Fibroblast of lung (primary cell): Measurements from ENCODE around the gene PAPLN. TPM values are rescaled to one million over a fixed set of nuclear protein-coding genes. Genes with fewer than 3 reads are reported as not detected.

Experiments
- DNase-seq, 2 donors: peaks; one replicate each; pipeline versions ENCODE4 v3.0.0 to v3.0.0-alpha.2; 2010; ENCODE audit warnings: low read depth in 2 of 2
- H2AFZ ChIP-seq: 2 replicates; pipeline ENCODE4 v1.5.1; 2012; ENCODE audit warnings: low read length, control low read depth, inconsistent platforms
- H3K27ac ChIP-seq: 2 replicates; pipeline ENCODE4 v1.5.1; 2011; ENCODE audit warnings: low read length, control low read depth; ENCODE audit not compliant: insufficient read depth
- H3K27me3 ChIP-seq: 2 replicates; pipeline ENCODE4 v1.5.1; 2011; ENCODE audit warnings: mild to moderate bottlenecking, low read length; ENCODE audit not compliant: control insufficient read depth, insufficient read depth
- H3K36me3 ChIP-seq: 2 replicates; pipeline ENCODE4 v1.5.1; 2011; ENCODE audit warnings: low read length; ENCODE audit not compliant: control insufficient read depth, insufficient read depth
- H3K4me1 ChIP-seq: 2 replicates; pipeline ENCODE4 v1.5.1; 2011; ENCODE audit warnings: low read length; ENCODE audit not compliant: control insufficient read depth, insufficient read depth; ENCODE audit errors: extremely low read depth
- H3K4me2 ChIP-seq: 2 replicates; pipeline ENCODE4 v1.5.1; 2011; ENCODE audit warnings: low read length, control low read depth; ENCODE audit not compliant: insufficient read depth; ENCODE audit errors: extremely low read depth
- H3K4me3 ChIP-seq, 4 experiments: fragments of 200-600 bp in 1 of 4; sonication (generic) in 1 of 4; replicated peaks in 1 of 4; 2 replicates each; pipeline ENCODE4 v1.5.1; 2011 to 2016; ENCODE audit warnings: low read length in 4 of 4, low read depth in 3 of 4, mild to moderate bottlenecking in 3 of 4, control low read depth in 2 of 4, inconsistent platforms in 1 of 4, mixed read lengths in 1 of 4; ENCODE audit not compliant: insufficient read depth in 1 of 4; ENCODE audit errors: control extremely low read depth in 1 of 4
- H3K79me2 ChIP-seq: 2 replicates; pipeline ENCODE4 v1.5.1; 2012; ENCODE audit warnings: mild to moderate bottlenecking, low read length, inconsistent platforms; ENCODE audit not compliant: control insufficient read depth, insufficient read depth
- H3K9ac ChIP-seq: 2 replicates; pipeline ENCODE4 v1.5.1; 2011; ENCODE audit warnings: mild to moderate bottlenecking, low read length, control low read depth; ENCODE audit not compliant: insufficient read depth
- H3K9me3 ChIP-seq: 2 replicates; pipeline ENCODE4 v1.5.1; 2012; ENCODE audit warnings: low read depth, low read length; ENCODE audit not compliant: control insufficient read depth, insufficient read depth
- H4K20me1 ChIP-seq: 2 replicates; pipeline ENCODE4 v1.5.1; 2011; ENCODE audit warnings: low read length; ENCODE audit not compliant: control insufficient read depth, insufficient read depth; ENCODE audit errors: extremely low read depth
- CTCF ChIP-seq, 2 donors: IDR thresholded peaks in 1 of 2; conservative IDR thresholded peaks in 1 of 2; 1 replicate in 1 of 2; 2 replicates in 1 of 2; pipeline ENCODE4 v1.5.1; 2011 to 2012; ENCODE audit warnings: low read length in 2 of 2, control low read depth in 1 of 2, inconsistent platforms in 1 of 2, low read depth in 1 of 2, mild to moderate bottlenecking in 1 of 2
- EZH2 ChIP-seq: IDR thresholded peaks from 2 replicates; pipeline ENCODE4 v1.5.1; 2012; ENCODE audit warnings: low read length, control low read depth, mild to moderate bottlenecking; ENCODE audit errors: missing control alignments
- polyA plus RNA-seq, 2 donors: library from polyadenylated mRNA; depleted of rRNA in 1 of 2; stranded (reverse) in 1 of 2; unstranded in 1 of 2; fragments of >200 nt; gene quantifications; 2 replicates each; pipeline ENCODE4 v1.2.1, GENCODE V29; 2011 to 2012; ENCODE audit warnings: missing spikeins in 1 of 2
- total RNA-seq: library from RNA; depleted of rRNA; stranded (reverse); fragments of >200 nt; gene quantifications from 2 replicates; pipeline ENCODE4 v1.2.1, GENCODE V29; 2014

PAPLN gene
- total and polyA plus RNA-seq, 2 donors (not counting 1 experiment from before 2014, with no cell fraction given): 1.3 to 6.9 TPM

- Histone ChIP-seq H3K27ac (no peak overlapping the region), H4K20me1 (no peaks in the 10 kb centered on the region), H3K27me3 (no peaks in the 10 kb centered on the region), H3K4me1 (no peaks in the 10 kb centered on the region), H3K9ac (no peak overlapping the region), H3K9me3 (no peaks in the 10 kb centered on the region), H3K4me2 (no peak overlapping the region), H3K36me3 (peaks cover 21% of the 10 kb centered on the region), H3K4me3 (no peak overlapping the region), H3K79me2 (no peaks in the 10 kb centered on the region), H2AFZ (no peak overlapping the region)
- TF ChIP-seq EZH2 (no peak), CTCF (conservative IDR thresholded peaks at IDR 0.05 in 1 of 2, IDR thresholded peaks at IDR 0.05 in 1 of 2; ENCODE audit: low read depth in 1 of 2, low read length in 2 of 2) (peak in 1 of 2 donors; percentile 25)
- no peak for DNase-seq
Measured at GRCh38 chr14:73280903-73281302, 43.6 kb downstream of the PAPLN start.

GRCh38 chr14:73283608-73284379, 46.5 kb downstream of the PAPLN start:
- Histone ChIP-seq H3K36me3 (peaks cover 12% of the 10 kb centered on the region), H2AFZ (no peak overlapping the region), H3K27ac (no peak overlapping the region), H3K9me3 (no peaks in the 10 kb centered on the region), H4K20me1 (no peaks in the 10 kb centered on the region), H3K4me3 (no peak overlapping the region), H3K27me3 (no peaks in the 10 kb centered on the region), H3K4me1 (no peaks in the 10 kb centered on the region), H3K79me2 (no peaks in the 10 kb centered on the region), H3K9ac (no peak overlapping the region), H3K4me2 (no peak overlapping the region)
- no peak for TF ChIP-seq EZH2
- TF ChIP-seq CTCF (conservative IDR thresholded peaks at IDR 0.05 in 1 of 2, IDR thresholded peaks at IDR 0.05 in 1 of 2; ENCODE audit: low read depth in 1 of 2, low read length in 2 of 2): peak; percentile 25 to 47
- peak; percentile 43 to 56 for DNase-seq

GRCh38 chr14:73285979-73286378, 48.7 kb downstream of the PAPLN start:
- no peaks in the 10 kb centered on the region for H3K27me3 ChIP-seq
- H3K9me3 ChIP-seq: no peaks in the 10 kb centered on the region
- H3K4me3 ChIP-seq: no peak overlapping the region
- H3K4me2 ChIP-seq: no peak overlapping the region
- H3K36me3 ChIP-seq: peaks cover 10% of the 10 kb centered on the region
- no peak for DNase-seq
- no peak overlapping the region for H3K9ac ChIP-seq
- TF ChIP-seq CTCF (conservative IDR thresholded peaks at IDR 0.05 in 1 of 2, IDR thresholded peaks at IDR 0.05 in 1 of 2; ENCODE audit: low read depth in 1 of 2, low read length in 2 of 2) (no peak), EZH2 (no peak)
- no peaks in the 10 kb centered on the region for H3K79me2 ChIP-seq
- H2AFZ ChIP-seq: no peak overlapping the region
- H3K27ac ChIP-seq: no peak overlapping the region
- no peaks in the 10 kb centered on the region for H4K20me1 ChIP-seq
- H3K4me1 ChIP-seq: no peaks in the 10 kb centered on the region
